Stomach (tissue), 9 donors: ENCODE measurements around the gene ST6GAL2. TPM values are rescaled to one million over a fixed set of nuclear protein-coding genes. Genes with fewer than 3 reads are reported as not detected.

Experiments used
- DNase-seq, 2 donors: peaks; one replicate each; pipeline versions ENCODE4 v3.0.0 to v3.0.0-alpha.2; 2013 to 2019
- H3K27ac ChIP-seq, 5 donors: fragments of 200-600 bp in 4 of 5; sonication (generic) in 4 of 5; one replicate each; pipeline ENCODE4 v1.5.1; 2013 to 2019; ENCODE audit warnings: mild to moderate bottlenecking in 1 of 5, moderate library complexity in 1 of 5
- H3K27me3 ChIP-seq, 3 donors: fragments of 200-600 bp; sonication (generic); one replicate each; pipeline ENCODE4 v1.5.1; 2017 to 2019; ENCODE audit warnings: mixed run types in 1 of 3
- H3K36me3 ChIP-seq, 4 donors: fragments of 200-600 bp; sonication (generic); 1 replicate in 3 of 4; 2 replicates in 1 of 4; pipeline ENCODE4 v1.5.1; 2016 to 2019
- H3K4me1 ChIP-seq, 4 donors: fragments of 200-600 bp; sonication (generic); one replicate each; pipeline ENCODE4 v1.5.1; 2016 to 2019
- H3K4me3 ChIP-seq, 4 donors: fragments of 200-600 bp; sonication (generic) in 3 of 4; one replicate each; pipeline ENCODE4 v1.5.1; 2016 to 2019; ENCODE audit warnings: mild to moderate bottlenecking in 1 of 4
- H3K9me3 ChIP-seq, 4 donors: fragments of 200-600 bp; sonication (generic); one replicate each; pipeline ENCODE4 v1.5.1; 2016 to 2019
- EP300 ChIP-seq: sonication (generic); formaldehyde crosslinking; IDR thresholded peaks from one replicate; pipeline ENCODE4 v1.6.1; 2017; ENCODE audit warnings: antibody characterized with exemption
- POLR2A ChIP-seq, 4 donors: fragments of 450-650 bp; IDR thresholded peaks; one replicate each; pipeline ENCODE4 v1.6.1; 2016; ENCODE audit warnings: antibody characterized with exemption in 4 of 4, control low read depth in 2 of 4, mild to moderate bottlenecking in 1 of 4, moderate library complexity in 1 of 4
- POLR2AphosphoS5 ChIP-seq, 3 donors: sonication (generic); formaldehyde crosslinking; IDR thresholded peaks; one replicate each; pipeline ENCODE4 v1.6.1; 2016; ENCODE audit warnings: antibody characterized with exemption in 3 of 3
- WGBS, 5 donors: extraction: QIAGEN DNeasy Blood & Tissue Kit in 3 of 5; methylation state at CpG; one replicate each; pipeline versions ENCODE4 v1.1.5 to v1.1.7; 2013 to 2018; 5-methylcytosine and 5-hydroxymethylcytosine counted together
- intact Hi-C: fragments of 100-400 bp; cut with DNase I; formaldehyde crosslinking; loops from one replicate; pipeline ENCODE4 v1.15.1; 2023; ENCODE audit warnings: low total_unique reads
- polyA plus RNA-seq, 3 donors: library from polyadenylated mRNA; stranded (reverse); fragments of 200-250 nt; gene quantifications; one replicate each; pipeline ENCODE4 v1.2.3, GENCODE V29; 2013
- total RNA-seq, 5 donors: library from RNA; depleted of rRNA; stranded (reverse); fragments of >200 nt; gene quantifications; one replicate each; pipeline versions ENCODE4 v1.1.0 to v1.2.3, GENCODE V29; 2014 to 2016
- TF ChIP-seq, protein P1 (sequence below), 7 experiments: fragments of 450-650 bp in 4 of 7; fragments of 200-600 bp in 3 of 7; sonication (generic) in 3 of 7; IDR thresholded peaks; one replicate each; pipeline ENCODE4 v1.5.1; 2016 to 2019; ENCODE audit warnings: antibody characterized with exemption in 7 of 7, control low read depth in 2 of 7, mild to moderate bottlenecking in 1 of 7
- donor health status: healthy with polysubstance abuse.
- donor health status: Bipolar disorder and iron deficiency.
- donor health status: healthy.

ST6GAL2 gene
- total and polyA plus RNA-seq, 8 donors, result 0.12 to 9.0 (median 0.63) TPM; not detected in 2

DNA sequence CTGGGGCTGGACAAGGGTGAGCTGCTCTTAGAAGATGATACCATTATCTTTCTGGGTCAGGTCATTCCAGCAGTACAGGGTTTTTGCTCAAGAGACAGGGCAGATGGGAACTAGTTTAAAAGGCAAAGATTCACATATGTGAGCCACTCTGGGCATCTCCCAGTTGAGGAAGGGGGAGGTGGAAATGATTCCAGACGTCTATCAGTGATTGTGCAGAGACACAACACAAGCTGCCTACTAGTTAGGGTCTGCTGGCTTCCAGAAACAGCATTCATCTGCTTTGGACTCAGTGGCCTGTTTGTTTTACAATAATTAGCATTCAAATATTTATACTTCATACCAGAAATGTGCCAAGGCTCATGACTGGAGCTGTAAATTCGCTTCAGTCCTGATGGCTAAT, 32.3 kb downstream of the ST6GAL2 start:
- DNase-seq, result no peak
- Histone ChIP-seq H3K4me1 (peaks cover 0 to 15% (median 0%) of the 10 kb centered on the region in 4 donors), H3K36me3 (no peaks in the 10 kb centered on the region), H3K9me3 (peaks cover 0 to 5% (median 2%) of the 10 kb centered on the region in 4 donors), H3K27me3 (no peaks in the 10 kb centered on the region), H3K27ac (no peak overlapping the region), H3K4me3 (no peak overlapping the region)
- intact Hi-C loops, result no loop called here
- 74 to 84% (median 79%) methylated on average over 2 of the region's 2 CpGs for WGBS, 5 donors
- TF ChIP-seq POLR2AphosphoS5 (IDR thresholded peaks at IDR 0.05) (no peak), EP300 (no peak), POLR2A (IDR thresholded peaks at IDR 0.05) (no peak)
- TF ChIP-seq, protein P1, sequence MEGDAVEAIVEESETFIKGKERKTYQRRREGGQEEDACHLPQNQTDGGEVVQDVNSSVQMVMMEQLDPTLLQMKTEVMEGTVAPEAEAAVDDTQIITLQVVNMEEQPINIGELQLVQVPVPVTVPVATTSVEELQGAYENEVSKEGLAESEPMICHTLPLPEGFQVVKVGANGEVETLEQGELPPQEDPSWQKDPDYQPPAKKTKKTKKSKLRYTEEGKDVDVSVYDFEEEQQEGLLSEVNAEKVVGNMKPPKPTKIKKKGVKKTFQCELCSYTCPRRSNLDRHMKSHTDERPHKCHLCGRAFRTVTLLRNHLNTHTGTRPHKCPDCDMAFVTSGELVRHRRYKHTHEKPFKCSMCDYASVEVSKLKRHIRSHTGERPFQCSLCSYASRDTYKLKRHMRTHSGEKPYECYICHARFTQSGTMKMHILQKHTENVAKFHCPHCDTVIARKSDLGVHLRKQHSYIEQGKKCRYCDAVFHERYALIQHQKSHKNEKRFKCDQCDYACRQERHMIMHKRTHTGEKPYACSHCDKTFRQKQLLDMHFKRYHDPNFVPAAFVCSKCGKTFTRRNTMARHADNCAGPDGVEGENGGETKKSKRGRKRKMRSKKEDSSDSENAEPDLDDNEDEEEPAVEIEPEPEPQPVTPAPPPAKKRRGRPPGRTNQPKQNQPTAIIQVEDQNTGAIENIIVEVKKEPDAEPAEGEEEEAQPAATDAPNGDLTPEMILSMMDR (IDR thresholded peaks at IDR 0.05), result no peak

DNA sequence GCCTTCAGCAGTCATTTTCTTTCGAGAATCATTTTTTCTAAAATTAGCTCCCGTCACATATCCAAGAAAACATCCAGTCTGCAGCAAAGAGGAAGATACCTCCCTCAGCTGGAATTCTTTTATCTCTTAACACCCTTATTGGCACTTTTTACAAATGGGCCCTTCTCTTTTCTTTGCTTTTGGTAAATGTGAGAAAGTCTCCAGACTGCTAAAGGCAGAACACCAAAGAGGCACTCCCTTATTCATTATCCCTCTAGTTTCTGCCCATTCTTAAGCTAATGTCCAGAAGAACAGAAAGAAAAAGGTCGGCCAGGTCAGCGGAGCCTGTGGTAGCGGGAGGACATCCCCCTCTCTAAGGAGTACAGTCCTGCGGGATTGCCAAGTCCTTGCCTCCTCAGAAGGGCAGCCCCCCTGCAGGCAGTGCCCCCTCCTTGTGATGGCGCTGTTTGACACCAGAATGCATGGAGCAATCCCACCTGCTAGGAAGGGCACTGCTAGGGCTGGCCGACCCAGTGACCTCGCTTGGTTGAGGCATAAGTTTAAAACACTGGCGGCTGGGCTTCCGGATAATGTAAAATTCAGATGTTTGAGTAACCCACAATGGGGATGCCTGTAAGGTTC, 34.0 kb downstream of the ST6GAL2 start:
- WGBS, 5 donors, result 81 to 92% (median 87%) methylated on average over 10 to 11 of the region's 11 CpGs
- no peak overlapping the region for H3K27ac ChIP-seq

DNA sequence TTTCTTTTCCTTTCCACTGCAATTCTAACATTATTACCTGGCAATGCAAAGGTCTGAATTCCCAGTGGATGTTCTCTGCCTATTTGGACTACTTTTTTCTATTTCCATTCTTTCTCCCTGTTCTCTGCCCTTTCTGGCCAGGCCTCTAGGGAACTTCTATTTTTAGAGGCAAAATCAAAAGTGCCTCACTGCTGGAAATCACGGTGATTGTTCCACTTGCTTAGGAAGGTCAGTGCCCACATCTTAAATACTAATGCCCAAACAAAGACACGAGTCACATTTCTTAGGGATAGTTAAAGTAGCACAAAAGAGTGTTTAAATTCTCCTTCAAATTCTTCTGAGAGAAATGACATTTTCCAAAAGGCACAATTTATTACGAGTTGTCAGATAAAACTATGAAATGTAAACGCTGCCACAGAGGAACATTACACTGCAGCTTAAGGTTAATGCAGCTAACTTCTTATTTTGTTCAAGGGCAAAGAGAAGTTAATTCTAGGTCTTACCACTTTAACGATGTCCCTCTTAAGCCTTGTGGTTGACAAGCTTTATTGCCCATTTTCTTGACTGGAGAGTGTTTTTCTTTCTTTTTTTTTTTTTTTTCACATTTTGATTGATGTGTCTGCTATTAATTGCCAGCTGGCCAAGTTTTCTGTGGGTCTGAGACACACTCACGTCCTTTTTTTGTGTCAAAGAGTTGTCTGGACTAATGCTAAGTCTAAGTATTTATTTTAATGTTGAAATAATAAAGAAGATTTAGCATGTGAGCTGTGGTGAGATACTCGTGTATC, 34.7 kb downstream of the ST6GAL2 start:
- no peak for DNase-seq
- intact Hi-C loops, result no loop called here
- no peak overlapping the region for H3K27ac ChIP-seq
- no peaks in the 10 kb centered on the region for H3K27me3 ChIP-seq
- no peaks in the 10 kb centered on the region for H3K9me3 ChIP-seq
- TF ChIP-seq, protein P1 (IDR thresholded peaks at IDR 0.05), result no peak
- no peak for TF ChIP-seq POLR2A (IDR thresholded peaks at IDR 0.05)
- no peak for TF ChIP-seq POLR2AphosphoS5 (IDR thresholded peaks at IDR 0.05)
- TF ChIP-seq EP300, result no peak
- H3K4me1 ChIP-seq, result peaks cover 0 to 15% (median 0%) of the 10 kb centered on the region in 4 donors
- no peaks in the 10 kb centered on the region for H3K36me3 ChIP-seq
- no peak overlapping the region for H3K4me3 ChIP-seq
- WGBS, 5 donors, result 39 to 57% (median 49%) methylated on average over 7 of the region's 7 CpGs

More for the DNA sequence above, 34.0 kb downstream of the ST6GAL2 start:
- Histone ChIP-seq H3K36me3 (no peaks in the 10 kb centered on the region), H3K9me3 (no peaks in the 10 kb centered on the region), H3K4me1 (peaks cover 0 to 15% (median 0%) of the 10 kb centered on the region in 4 donors), H3K27me3 (no peaks in the 10 kb centered on the region), H3K4me3 (no peak overlapping the region)
- intact Hi-C loops, result no loop called here
- TF ChIP-seq POLR2AphosphoS5 (IDR thresholded peaks at IDR 0.05) (no peak), EP300 (no peak), POLR2A (IDR thresholded peaks at IDR 0.05) (no peak)
- TF ChIP-seq, protein P1 (IDR thresholded peaks at IDR 0.05), result no peak
- no peak for DNase-seq

DNA sequence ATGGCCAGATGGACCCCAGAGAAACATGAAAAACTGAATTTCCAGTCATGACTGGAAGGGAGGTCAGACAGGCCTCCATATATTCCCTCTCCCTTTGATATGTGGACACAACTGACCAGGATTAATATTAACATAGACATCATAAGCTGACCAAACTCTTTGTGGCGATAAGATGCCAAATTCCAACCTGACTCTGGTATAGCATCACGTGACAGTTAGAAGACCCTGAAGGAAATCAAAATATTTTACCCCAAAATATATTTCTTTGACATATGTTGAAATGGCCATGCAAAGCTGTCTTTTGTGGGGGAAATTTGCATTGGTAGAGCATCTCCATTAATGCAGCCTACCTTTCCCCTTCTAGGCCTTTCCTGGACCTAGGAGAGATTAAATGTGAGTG, 36.7 kb downstream of the ST6GAL2 start:
- no peak for DNase-seq
- H3K9me3 ChIP-seq, result no peaks in the 10 kb centered on the region
- H3K4me3 ChIP-seq, result no peak overlapping the region
- H3K36me3 ChIP-seq, result no peaks in the 10 kb centered on the region
- no peak for TF ChIP-seq POLR2A (IDR thresholded peaks at IDR 0.05)
- no peak for TF ChIP-seq EP300
- TF ChIP-seq, protein P1 (IDR thresholded peaks at IDR 0.05), result no peak
- TF ChIP-seq POLR2AphosphoS5 (IDR thresholded peaks at IDR 0.05), result no peak
- 85 to 97% (median 88%) methylated on average over 2 of the region's 2 CpGs for WGBS, 5 donors
- intact Hi-C loops, result no loop called here
- peaks cover 0 to 15% (median 0%) of the 10 kb centered on the region in 4 donors for H3K4me1 ChIP-seq
- no peak overlapping the region for H3K27ac ChIP-seq
- H3K27me3 ChIP-seq, result no peaks in the 10 kb centered on the region
